T-helper 2 cell treated with Interferon-gamma antibody and Interleukin-4, amounts not matched to agents 100 ng/mL and 5 ng/mL, for 36 hours (primary cell): ENCODE results near the gene ZCCHC10. TPM values are rescaled to one million over a fixed set of nuclear protein-coding genes. Genes with fewer than 3 reads are reported as not detected.
"Not testable (repeated sequence)": the region's sequence is repeated elsewhere in the genome, so short reads cannot be mapped to it uniquely, and the experiment has no call there.

Experiments used
- intact Hi-C: fragments of 100-400 bp; cut with micrococcal nuclease; formaldehyde crosslinking; loops from one replicate; pipeline ENCODE4 v1.15.1; 2023
- total RNA-seq: library from RNA; stranded (reverse); gene quantifications from 2 replicates; pipeline ENCODE4 v1.2.3, GENCODE V29; 2022

The ZCCHC10 gene
- total RNA-seq, 1 donor from 2014 or later = 33.9 TPM

GRCh38 chr5:132979976-132980375, 46.4 kb downstream of the ZCCHC10 start:
- intact Hi-C loops = no loop called here

DNA sequence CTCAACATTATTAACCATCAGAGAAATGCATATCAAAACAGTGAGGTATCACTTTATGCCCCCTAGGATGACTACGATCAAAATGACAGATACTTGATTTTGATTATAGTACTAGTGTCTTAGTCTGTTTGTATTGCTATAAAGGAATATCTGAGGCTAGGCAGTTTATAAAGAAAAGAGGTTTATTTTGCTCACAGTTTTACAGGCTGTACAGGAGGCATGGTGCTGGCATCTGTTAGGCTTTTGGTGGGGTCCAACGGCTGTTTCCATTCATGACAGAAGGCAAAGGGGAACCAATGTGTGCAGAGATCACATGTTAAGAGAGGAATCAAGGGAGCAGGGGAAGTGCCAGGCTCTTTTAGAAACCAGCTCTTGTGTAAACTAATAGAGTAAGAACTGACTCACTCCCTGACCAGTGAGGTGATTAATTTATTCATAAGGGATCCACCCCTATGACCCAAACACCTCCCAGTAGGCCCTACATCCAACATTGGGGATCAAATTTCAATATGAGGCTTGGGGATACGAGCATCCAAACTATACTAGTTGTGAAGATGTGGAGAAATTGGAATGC, 46.9 kb downstream of the ZCCHC10 start:
- intact Hi-C loops = no loop called here

- intact Hi-C loops = no loop called here
Measured at GRCh38 chr5:132976852-132977251, 49.5 kb downstream of the ZCCHC10 start.

DNA sequence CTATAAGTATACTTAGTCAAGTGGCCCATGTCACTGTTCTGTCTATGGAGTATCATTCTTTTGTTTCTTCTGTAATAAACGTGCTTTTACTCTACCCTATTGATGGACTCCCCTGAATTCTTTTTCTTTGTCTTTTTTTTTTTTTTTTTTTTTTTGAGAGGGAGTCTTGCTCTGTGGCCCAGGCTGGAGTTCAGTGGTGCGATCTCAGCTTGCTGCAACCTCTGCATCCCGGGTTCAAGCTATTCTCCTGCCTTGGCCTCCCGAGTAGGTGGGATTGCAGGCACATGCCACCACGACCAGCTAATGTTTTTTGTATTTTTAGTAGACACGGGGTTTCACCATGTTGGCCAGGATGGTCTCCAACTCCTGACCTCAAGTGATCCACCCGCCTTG, 53.9 kb downstream of the ZCCHC10 start:
- intact Hi-C loops = not testable (repeated sequence)

DNA sequence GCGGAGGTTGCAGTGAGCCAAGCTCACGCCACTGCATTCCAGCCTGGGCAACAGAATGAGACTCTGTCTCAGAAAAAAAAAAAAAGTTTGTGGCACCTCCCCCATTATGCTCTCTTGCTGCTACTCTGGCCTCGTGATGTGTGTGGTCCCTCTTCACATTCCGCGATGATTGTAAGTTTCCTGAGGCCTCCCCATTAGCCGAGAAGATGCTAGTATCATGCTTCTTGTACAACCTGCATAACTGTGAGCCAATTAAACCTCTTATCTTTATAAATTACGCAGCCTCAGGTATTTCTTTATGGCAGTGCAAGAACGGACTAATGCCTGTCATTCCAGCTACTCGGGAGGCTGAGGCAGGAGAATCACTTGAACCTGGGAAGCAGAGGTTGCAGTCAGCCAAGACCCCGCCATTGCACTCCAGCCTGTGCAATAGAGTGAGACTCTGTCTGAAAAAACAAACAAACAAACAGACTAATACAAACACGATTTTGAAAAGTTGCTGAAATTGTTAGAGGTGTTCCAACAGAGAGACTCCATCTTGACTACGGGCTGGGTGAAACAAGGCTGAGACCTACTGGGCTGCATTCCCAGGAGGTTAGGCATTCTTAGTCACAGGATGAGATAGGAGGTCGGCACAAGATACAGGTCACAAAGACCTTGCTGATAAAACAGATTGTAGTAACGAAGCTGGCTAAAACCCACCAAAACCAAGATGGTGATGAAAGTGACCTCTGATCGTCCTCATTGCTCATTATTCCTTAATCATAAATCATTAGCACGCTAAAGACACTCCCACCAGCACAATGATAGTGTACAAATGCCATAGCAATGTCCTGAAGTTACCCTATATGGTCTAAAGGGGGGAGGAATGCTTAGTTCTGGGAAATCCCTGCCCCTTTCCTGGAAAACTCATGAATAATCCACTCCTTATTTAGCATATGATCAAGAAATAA, 54.6 kb downstream of the ZCCHC10 start:
- intact Hi-C loops = no loop called here

GRCh38 chr5:132965120-132965519, 61.2 kb downstream of the ZCCHC10 start:
- intact Hi-C loops = loop anchor here (10.0 kb wide), 1 partner anchor 220 kb away; the partner anchor contains the start of gene CCNI2

DNA sequence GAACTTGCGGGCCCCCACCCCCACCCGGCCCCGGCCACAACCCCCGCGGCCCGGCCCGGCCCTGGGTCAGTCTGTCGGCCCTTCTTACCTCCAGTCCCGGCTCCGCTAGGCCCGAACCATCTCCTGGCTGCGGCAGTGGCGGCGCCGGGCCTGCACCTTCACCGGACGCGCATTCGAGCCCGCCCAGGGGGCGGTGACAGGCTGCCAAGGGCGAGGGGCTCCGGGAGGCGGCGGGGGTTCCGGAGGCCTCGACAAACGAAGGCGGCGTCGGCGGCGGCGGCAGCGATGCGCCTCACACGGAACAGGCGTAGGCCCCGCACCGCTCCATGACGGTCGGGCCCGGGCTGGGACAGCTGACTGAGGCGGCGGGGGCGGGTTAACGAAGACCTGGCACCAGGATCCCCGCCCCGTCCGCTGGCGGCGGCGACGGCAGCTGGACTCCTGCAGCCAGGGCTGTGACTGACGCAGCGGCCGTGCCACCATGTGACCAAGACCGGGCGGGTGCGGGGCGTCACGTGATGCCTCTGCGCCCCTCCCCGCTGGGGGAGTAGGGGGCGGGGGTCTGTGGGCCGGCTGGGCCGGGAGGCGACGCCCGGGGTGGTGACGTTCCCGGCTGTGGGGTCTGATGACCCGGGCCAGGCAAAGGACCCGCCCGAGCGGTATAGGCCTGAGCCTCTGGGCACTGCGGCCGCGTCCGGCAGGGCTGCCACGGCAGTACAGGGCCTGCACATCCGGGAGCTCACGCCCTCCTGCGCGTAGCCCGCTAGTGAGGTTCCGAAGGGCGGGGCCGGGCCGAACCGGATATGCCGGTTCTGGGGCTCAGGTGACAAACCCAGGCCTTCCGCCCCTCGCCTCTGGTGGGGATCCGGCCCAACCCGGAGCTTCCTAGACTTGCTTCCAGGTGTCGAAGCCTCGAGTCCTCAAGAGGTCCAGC, 62.9 kb downstream of the ZCCHC10 start, which contains the start of gene AFF4:
AFF4 (minus strand) TSS at position 464 of the 934 bp plus-strand sequence. CDS start 26,445 bp downstream, outside the sequence.
- intact Hi-C loops = loop anchor here (1.0 to 10.0 kb wide), 6 partner anchors 63 to 1775 kb away; partner anchors contain the start of genes CAMLG, CCNI2, GDF9 and RAD50

- intact Hi-C loops = loop anchor here (1.0 to 10.0 kb wide), 6 partner anchors 64 to 1776 kb away; partner anchors contain the start of genes CAMLG, CCNI2, GDF9 and RAD50
Measured at GRCh38 chr5:132962429-132963021, 63.8 kb downstream of the ZCCHC10 start.

DNA sequence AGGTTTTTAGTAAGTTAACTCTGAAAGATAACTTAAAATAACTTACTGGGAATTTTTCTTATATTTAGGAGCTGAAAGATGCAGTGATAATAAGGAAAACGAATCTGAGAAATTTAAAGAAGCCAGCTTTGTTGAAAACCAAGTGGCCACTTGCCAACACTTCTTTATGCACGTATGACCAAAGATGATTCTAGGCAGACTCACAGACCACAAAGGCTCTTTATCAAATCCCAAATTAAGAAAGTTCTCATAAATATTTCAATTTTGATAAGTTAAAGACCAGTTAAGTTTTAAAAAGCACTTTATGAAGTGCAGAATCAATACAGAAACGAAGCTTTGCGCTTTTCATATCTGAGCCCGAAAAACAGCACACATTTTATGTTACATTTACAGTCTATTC, 64.5 kb downstream of the ZCCHC10 start:
- intact Hi-C loops = loop anchor here (2.0 to 10.0 kb wide), 3 partner anchors 217 to 1777 kb away; partner anchors contain the start of genes CAMLG, CCNI2 and RAD50

DNA sequence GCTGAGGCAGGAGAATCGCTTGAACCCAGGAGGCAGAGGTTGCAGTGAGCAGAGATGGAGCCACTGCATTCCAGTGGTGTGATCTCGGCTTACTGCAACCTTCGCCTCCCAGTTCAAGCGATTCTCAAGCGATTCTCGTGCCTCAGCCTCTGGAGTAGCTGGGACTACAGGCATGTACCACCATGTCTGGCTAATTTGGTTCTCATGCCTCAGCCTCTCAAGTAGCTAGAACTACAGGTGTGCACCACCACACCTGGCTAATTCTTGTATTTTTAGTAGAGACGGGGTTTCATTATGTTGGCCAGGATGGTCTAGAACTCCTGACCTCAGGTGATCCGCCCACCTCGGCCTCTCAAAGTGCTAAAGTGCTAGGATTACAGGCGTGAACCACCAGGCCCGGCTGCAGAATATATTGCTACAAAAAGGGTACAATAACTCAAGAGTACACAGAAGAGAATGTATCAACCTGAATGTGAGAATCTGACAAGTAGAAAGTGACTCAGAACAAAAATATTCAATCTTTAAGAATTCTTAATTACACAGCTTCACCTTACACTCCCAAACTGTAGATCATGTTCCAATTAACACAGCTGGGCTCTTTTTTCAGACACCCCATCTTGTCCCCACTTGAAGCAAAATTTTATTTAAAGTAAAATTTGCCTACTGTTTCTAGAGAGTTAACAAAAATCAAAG, 65.1 kb downstream of the ZCCHC10 start:
- intact Hi-C loops = loop anchor here (5.0 to 10.0 kb wide), 2 partner anchors 216 to 404 kb away; partner anchors contain the start of genes CCNI2 and RAD50

GRCh38 chr5:132956166-132956799, 70.1 kb downstream of the ZCCHC10 start:
- intact Hi-C loops = not testable (repeated sequence)

DNA sequence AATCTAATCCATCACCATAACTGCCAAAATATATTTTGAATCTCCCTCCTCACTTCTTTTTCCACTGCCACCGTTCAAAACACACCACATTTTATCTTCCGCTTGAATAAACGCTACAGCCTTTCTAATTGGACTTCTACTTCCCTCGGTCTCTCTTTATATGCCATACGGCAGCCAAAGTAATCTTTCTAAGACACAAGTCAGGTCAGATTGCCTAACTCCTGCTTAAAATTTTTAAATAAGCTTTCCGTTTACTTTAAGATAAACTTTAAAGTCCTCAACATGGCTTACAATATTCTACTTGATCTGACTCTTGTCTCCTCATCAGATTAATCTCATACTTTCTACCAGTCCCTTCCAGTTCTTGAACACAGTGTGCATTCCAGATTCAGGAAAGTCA, 72.6 kb downstream of the ZCCHC10 start:
- intact Hi-C loops = no loop called here

- intact Hi-C loops = no loop called here
Measured at GRCh38 chr5:132952829-132953228, 73.5 kb downstream of the ZCCHC10 start.

- intact Hi-C loops = no loop called here
Measured at GRCh38 chr5:132951897-132952296, 74.5 kb downstream of the ZCCHC10 start.

DNA sequence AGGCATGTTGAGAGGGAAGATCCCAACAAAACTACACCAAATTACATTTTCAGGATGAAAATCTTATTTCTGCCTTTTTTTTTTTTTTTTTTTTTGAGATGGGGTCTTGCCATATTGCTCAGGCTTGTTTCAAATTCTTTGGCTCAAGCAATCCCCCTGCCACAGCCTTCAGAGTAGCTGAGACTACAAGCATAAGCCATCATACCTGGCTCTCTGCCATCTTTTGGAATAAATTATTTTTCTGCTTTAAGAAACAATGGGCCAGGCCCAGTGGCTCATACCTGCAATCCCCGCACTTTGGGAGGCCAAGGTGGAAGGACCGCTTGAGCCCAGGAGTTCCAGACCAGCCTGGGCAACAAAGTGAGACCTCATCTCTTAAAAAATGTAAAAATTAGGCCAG, 77.2 kb downstream of the ZCCHC10 start:
- intact Hi-C loops = no loop called here

DNA sequence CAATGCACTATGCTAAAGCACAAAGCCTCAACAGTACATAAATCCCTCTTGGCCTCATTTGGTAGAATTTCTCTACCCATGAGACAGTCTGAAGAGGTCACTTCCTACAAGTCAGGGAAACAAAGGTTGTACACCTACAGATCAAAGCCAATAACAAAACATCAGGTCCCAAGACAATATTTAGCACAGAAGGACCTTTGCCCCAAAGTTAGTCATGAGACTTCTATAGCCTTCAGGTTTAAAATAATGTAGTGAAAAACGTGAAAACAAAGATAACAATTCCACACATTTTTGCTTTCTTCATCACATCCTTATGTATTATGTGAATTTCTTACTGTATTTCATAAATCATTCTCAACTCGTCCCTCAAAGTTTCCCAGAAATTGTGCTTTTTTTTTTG, 78.7 kb downstream of the ZCCHC10 start:
- intact Hi-C loops = no loop called here
